Spleen (tissue), 11 donors: ENCODE measurements around the gene CSNK1D. TPM values are rescaled to one million over a fixed set of nuclear protein-coding genes. Genes with fewer than 3 reads are reported as not detected.

Experiments
- DNase-seq: peaks from one replicate; pipeline ENCODE4 v3.0.0-alpha.2; 2020
- H3K27ac ChIP-seq, 8 donors: fragments of 200-600 bp; sonication (generic) in 7 of 8; 1 replicate in 4 of 8; 2 replicates in 4 of 8; pipeline versions ENCODE4 v1.5.0 to v1.8.0; 2016 to 2021; ENCODE audit warnings: inconsistent platforms in 4 of 8, mild to moderate bottlenecking in 4 of 8, moderate library complexity in 1 of 8
- H3K27me3 ChIP-seq, 7 donors: fragments of 200-600 bp; sonication (generic) in 6 of 7; replicated peaks in 1 of 7; 1 replicate in 4 of 7; 2 replicates in 3 of 7; pipeline versions ENCODE4 v1.5.0 to v1.8.0; 2016 to 2021; ENCODE audit warnings: inconsistent platforms in 3 of 7, mild to moderate bottlenecking in 1 of 7
- H3K36me3 ChIP-seq, 6 donors: fragments of 200-600 bp; sonication (generic) in 5 of 6; 1 replicate in 4 of 6; 2 replicates in 2 of 6; pipeline versions ENCODE4 v1.5.0 to v1.8.0; 2016 to 2021; ENCODE audit warnings: inconsistent platforms in 2 of 6
- H3K4me1 ChIP-seq, 6 donors: fragments of 200-600 bp; sonication (generic) in 5 of 6; 1 replicate in 3 of 6; 2 replicates in 3 of 6; pipeline versions ENCODE4 v1.5.0 to v1.8.0; 2016 to 2021; ENCODE audit warnings: inconsistent platforms in 3 of 6
- H3K4me3 ChIP-seq, 8 donors: fragments of 200-600 bp; sonication (generic) in 7 of 8; 1 replicate in 4 of 8; 2 replicates in 4 of 8; pipeline versions ENCODE4 v1.5.0 to v1.8.0; 2016 to 2021; ENCODE audit warnings: inconsistent platforms in 4 of 8, mild to moderate bottlenecking in 4 of 8, moderate library complexity in 2 of 8
- H3K9me3 ChIP-seq, 8 donors: fragments of 200-600 bp; sonication (generic) in 7 of 8; 1 replicate in 4 of 8; 2 replicates in 4 of 8; pipeline versions ENCODE4 v1.5.0 to v1.8.0; 2016 to 2021; ENCODE audit warnings: inconsistent platforms in 4 of 8
- POLR2A ChIP-seq, 3 donors: fragments of 450-650 bp; IDR thresholded peaks; one replicate each; pipeline ENCODE4 v1.5.1; 2017; ENCODE audit warnings: antibody characterized with exemption in 3 of 3, mild to moderate bottlenecking in 1 of 3
- POLR2AphosphoS5 ChIP-seq, 3 donors: sonication (generic); formaldehyde crosslinking; IDR thresholded peaks; one replicate each; pipeline ENCODE4 v1.5.1; 2017; ENCODE audit warnings: antibody characterized with exemption in 3 of 3
- WGBS, 5 donors: extraction: QIAGEN DNeasy Blood & Tissue Kit in 3 of 5; methylation state at CpG; one replicate each; pipeline versions ENCODE4 v1.1.5 to v1.1.7; 2013 to 2018; 5-methylcytosine and 5-hydroxymethylcytosine counted together
- intact Hi-C: fragments of 100-400 bp; cut with DNase I; formaldehyde crosslinking; loops from one replicate; pipeline ENCODE4 v1.15.0; 2023; ENCODE audit warnings: low total_unique reads
- polyA plus RNA-seq, 3 donors: library from polyadenylated mRNA; stranded (reverse); fragments of 200-250 nt; gene quantifications; one replicate each; pipeline ENCODE4 v1.2.1, GENCODE V29; 2013
- total RNA-seq, 7 donors: library from RNA; depleted of rRNA in 3 of 7; stranded (reverse); fragments of >200 nt in 3 of 7; fragmentation: NEBNext Ultra II Directional in 4 of 7; extraction: Animal tissue kit (Norgen Biotek cat#: 25700) in 4 of 7; gene quantifications; one replicate each; pipeline versions ENCODE4 v1.1.0 to v1.2.1, GENCODE V29; 2016 to 2021
- TF ChIP-seq, protein P1 (sequence below), 11 experiments: fragments of 200-600 bp in 7 of 11; fragments of 450-650 bp in 4 of 11; sonication (generic) in 4 of 11; IDR thresholded peaks in 8 of 11; conservative IDR thresholded peaks in 3 of 11; 1 replicate in 7 of 11; 2 replicates in 4 of 11; pipeline versions ENCODE4 v1.4.0 to v1.8.0; 2016 to 2021; ENCODE audit warnings: antibody characterized with exemption in 11 of 11, inconsistent platforms in 4 of 11, mild to moderate bottlenecking in 1 of 11
- donor health status: healthy with polysubstance abuse.
- donor health status: DM: no; HTN: no; CAD: no; lungs with moderate emphysema.
- donor health status: DM: no; HTN: no; CAD: no.
- donor health status: Bipolar disorder and iron deficiency.
- donor health status: healthy.
- donor health status: DM: no; HTN: no; CAD: no.
- donor health status: DM: yes; HTN: yes; CAD: no.

CSNK1D gene
- total and polyA plus RNA-seq, 10 donors = 46.5 to 216 (median 119) TPM

DNA sequence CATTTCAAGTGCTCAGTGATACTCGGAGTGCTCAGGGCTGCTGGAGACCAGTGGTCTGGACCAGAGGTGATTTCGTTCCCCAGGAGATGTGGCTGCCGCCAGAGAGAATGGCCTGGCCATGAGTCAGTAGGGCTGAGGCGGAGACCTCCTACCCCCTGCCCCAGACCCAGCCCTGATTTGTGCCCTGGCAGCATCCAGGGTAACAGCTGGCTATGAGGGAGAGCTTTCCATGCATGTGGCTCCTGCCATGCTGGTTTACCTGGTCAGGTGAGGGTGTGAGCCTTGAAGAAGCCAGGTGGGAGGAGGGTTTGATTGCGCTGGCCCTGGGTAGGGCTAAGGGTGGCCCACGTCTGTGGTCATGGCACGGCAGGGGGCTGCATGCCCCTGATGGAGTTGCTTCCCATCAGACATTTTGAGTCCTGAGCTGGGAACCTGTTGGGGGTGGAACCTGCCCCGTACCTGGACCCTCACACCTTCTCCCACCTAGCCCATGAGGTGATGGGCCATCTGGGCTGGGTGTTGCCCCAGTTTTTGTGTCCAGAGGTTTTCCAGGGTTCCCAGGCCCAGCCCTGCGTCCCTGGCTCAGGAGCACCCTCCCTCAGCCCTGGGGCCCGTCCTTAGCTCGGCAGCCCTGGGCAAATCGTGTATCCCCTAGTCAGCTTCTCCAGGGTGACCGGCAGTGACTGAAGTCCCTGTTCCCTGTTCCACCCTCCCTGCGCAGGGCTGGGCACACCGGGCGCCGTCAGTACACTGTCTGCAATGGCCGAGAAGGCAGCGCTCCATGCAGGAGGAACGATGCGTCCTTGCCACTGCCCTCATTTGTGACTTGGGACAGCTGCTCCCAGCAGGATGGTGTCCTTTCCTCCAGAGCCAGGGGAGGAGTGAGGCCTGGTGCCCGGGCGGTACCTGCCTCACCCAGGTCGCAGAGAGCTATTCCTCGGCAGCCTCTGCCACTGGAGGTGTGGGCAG is 9.0 kb upstream of the CSNK1D start:
- Histone ChIP-seq H3K27ac (peak overlapping the region in 2 of 8 donors; percentile 63 to 66), H3K4me1 (peaks cover 0 to 60% (median 23%) of the 10 kb centered on the region in 6 donors), H3K9me3 (no peaks in the 10 kb centered on the region), H3K4me3 (no peak overlapping the region), H3K27me3 (no peaks in the 10 kb centered on the region), H3K36me3 (no peaks in the 10 kb centered on the region)
- peak; percentile 73 for DNase-seq
- 89 to 96% (median 91%) methylated on average over 19 to 25 of the region's 25 CpGs for WGBS, 5 donors
- no peak for TF ChIP-seq POLR2A (IDR thresholded peaks at IDR 0.05)
- TF ChIP-seq, protein P1, sequence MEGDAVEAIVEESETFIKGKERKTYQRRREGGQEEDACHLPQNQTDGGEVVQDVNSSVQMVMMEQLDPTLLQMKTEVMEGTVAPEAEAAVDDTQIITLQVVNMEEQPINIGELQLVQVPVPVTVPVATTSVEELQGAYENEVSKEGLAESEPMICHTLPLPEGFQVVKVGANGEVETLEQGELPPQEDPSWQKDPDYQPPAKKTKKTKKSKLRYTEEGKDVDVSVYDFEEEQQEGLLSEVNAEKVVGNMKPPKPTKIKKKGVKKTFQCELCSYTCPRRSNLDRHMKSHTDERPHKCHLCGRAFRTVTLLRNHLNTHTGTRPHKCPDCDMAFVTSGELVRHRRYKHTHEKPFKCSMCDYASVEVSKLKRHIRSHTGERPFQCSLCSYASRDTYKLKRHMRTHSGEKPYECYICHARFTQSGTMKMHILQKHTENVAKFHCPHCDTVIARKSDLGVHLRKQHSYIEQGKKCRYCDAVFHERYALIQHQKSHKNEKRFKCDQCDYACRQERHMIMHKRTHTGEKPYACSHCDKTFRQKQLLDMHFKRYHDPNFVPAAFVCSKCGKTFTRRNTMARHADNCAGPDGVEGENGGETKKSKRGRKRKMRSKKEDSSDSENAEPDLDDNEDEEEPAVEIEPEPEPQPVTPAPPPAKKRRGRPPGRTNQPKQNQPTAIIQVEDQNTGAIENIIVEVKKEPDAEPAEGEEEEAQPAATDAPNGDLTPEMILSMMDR (IDR thresholded peaks at IDR 0.05 in 8 of 11, conservative IDR thresholded peaks at IDR 0.05 in 3 of 11) = no peak
- TF ChIP-seq POLR2AphosphoS5 (IDR thresholded peaks at IDR 0.05) = no peak
- intact Hi-C loops = no loop called here

DNA sequence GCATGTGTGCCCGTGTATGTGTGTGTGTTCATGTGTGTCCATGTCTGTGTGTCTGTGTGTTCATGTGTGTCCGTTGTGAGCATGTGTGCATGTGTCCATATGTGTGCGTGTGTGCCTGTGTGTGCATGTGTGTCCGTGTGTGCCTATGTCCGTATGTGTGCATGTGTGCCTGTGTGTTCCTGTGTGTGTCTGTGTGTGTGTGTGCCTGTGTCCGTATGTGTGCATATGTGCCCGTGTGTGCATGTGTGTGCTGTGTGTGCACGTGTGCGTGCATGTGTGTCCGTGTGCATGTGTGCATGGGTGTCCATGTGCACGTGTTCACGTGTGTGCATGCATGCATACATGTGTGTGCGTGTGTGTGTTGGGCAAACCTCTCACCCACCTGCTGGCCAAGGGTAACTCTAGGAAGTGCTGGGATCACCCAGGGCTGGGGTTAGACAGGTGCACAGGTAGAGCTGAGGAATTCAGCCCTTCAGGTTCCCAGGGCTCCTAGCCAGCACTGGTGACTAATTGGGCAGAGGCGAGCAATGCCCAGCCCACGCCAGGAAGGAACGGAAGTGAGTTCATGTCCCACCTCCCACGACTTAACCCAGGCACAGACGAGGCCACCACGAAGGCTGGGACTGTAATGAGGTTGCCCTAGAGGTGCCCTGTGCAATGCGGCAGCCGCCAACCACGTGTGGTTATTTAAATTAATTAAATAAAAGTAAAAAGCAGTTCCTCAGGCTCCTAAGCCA is 8.2 kb upstream of the CSNK1D start:
- no peak overlapping the region for H3K27ac ChIP-seq
- TF ChIP-seq, protein P1 (IDR thresholded peaks at IDR 0.05 in 8 of 11, conservative IDR thresholded peaks at IDR 0.05 in 3 of 11) = no peak
- peak in 1 of 3 donors; percentile 14 for TF ChIP-seq POLR2AphosphoS5 (IDR thresholded peaks at IDR 0.05)
- intact Hi-C loops = no loop called here
- H3K4me1 ChIP-seq = peaks cover 0 to 52% (median 23%) of the 10 kb centered on the region in 6 donors
- H3K27me3 ChIP-seq = no peaks in the 10 kb centered on the region
- 62 to 77% (median 72%) methylated on average over 16 to 22 of the region's 22 CpGs for WGBS, 5 donors
- no peak overlapping the region for H3K4me3 ChIP-seq
- DNase-seq = peak; percentile 59
- no peaks in the 10 kb centered on the region for H3K9me3 ChIP-seq
- no peaks in the 10 kb centered on the region for H3K36me3 ChIP-seq

DNA sequence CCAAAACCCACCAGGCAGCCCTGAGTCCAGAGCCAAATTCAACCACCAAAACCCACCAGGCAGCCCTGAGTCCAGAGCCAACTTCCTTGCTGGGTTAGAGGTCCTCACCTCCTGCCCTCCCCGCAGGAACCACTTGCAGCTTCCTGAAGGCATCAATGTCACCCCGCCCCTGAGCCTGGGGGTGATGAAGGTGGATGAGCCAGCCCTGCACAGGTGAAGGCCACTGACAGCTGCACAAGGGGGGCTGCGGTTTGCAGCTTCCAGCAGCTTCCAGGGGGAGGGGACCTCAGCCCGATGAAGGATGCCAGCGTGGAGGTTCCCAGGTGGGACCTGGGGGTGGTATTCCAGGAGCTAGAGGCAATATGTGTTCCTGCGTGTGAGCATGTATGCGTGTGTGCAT is 7.6 kb upstream of the CSNK1D start:
- WGBS, 5 donors = 60 to 70% (median 65%) methylated on average over 6 to 7 of the region's 7 CpGs
- Histone ChIP-seq H3K27me3 (no peaks in the 10 kb centered on the region), H3K4me3 (no peak overlapping the region), H3K4me1 (peaks cover 0 to 52% (median 23%) of the 10 kb centered on the region in 6 donors), H3K36me3 (no peaks in the 10 kb centered on the region), H3K9me3 (no peaks in the 10 kb centered on the region), H3K27ac (peak overlapping the region in 2 of 8 donors; percentile 13 to 89)
- intact Hi-C loops = no loop called here
- TF ChIP-seq POLR2AphosphoS5 (IDR thresholded peaks at IDR 0.05) = peak in 1 of 3 donors; percentile 7
- TF ChIP-seq, protein P1 (IDR thresholded peaks at IDR 0.05 in 8 of 11, conservative IDR thresholded peaks at IDR 0.05 in 3 of 11) = no peak
- DNase-seq = peak; percentile 71

DNA sequence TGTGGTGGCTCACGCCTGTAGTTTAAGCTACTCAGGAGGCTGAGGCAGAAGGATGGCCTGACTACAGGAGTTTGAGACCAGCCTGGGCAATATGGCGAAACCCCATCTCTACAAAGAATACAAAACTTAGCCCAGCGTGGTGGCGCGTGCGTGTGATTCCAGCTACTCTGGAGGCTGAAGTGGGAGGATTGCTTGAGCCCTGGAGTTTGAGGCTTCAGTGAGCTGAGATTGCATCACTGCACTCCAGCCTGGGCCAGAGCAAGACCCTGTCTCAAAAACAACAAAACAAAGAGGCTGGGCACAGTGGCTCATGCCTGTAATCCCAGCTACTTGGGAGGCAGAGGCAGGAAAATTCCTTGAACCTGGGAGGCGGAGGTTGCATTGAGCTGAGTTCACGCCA is 7.0 kb upstream of the CSNK1D start:
- 84 to 92% (median 91%) methylated on average over 8 of the region's 8 CpGs for WGBS, 5 donors
- DNase-seq = peak; percentile 54
- H3K4me1 ChIP-seq = peaks cover 0 to 47% (median 23%) of the 10 kb centered on the region in 6 donors
- no peaks in the 10 kb centered on the region for H3K36me3 ChIP-seq
- no peak overlapping the region for H3K4me3 ChIP-seq
- H3K9me3 ChIP-seq = no peaks in the 10 kb centered on the region
- TF ChIP-seq, protein P1 (IDR thresholded peaks at IDR 0.05 in 8 of 11, conservative IDR thresholded peaks at IDR 0.05 in 3 of 11) = no peak
- TF ChIP-seq POLR2A (IDR thresholded peaks at IDR 0.05) (no peak), POLR2AphosphoS5 (IDR thresholded peaks at IDR 0.05) (no peak)
- H3K27ac ChIP-seq = peak overlapping the region in 2 of 8 donors; percentile 13 to 89
- no peaks in the 10 kb centered on the region for H3K27me3 ChIP-seq
- intact Hi-C loops = no loop called here
